ENCODE measurements around the gene KLHL29. TPM values are rescaled to one million over a fixed set of nuclear protein-coding genes. Genes with fewer than 3 reads are reported as not detected.

KLHL29 gene
- total RNA-seq, 1 donor from 2014 or later, result 16.3 TPM

GRCh38 chr2:23526835-23527790 is 142.1 kb downstream of the KLHL29 start:
- TF ChIP-seq CTCF (IDR thresholded peaks at IDR 0.05), result no peak
- no peak overlapping the region for H3K4me3 ChIP-seq
- no peak for DNase-seq (ENCODE audit: low spot score in 2 of 2)
- H3K36me3 ChIP-seq, result no peaks in the 10 kb centered on the region
- intact Hi-C loops (cut with DNase I), result loop anchor here (10.0 kb wide), 1 partner anchor 392 kb away; no protein-coding TSS in a partner anchor
- H3K9me3 ChIP-seq, result no peaks in the 10 kb centered on the region
- no peaks in the 10 kb centered on the region for H3K27me3 ChIP-seq
- peaks cover 13 to 30% of the 10 kb centered on the region in 2 donors for H3K4me1 ChIP-seq
- no peak overlapping the region for H3K27ac ChIP-seq

- TF ChIP-seq CTCF (IDR thresholded peaks at IDR 0.05), result no peak
- no peaks in the 10 kb centered on the region for H3K36me3 ChIP-seq
- H3K4me1 ChIP-seq, result peaks cover 13 to 24% of the 10 kb centered on the region in 2 donors
- intact Hi-C loops (cut with DNase I), result loop anchor here (10.0 kb wide), 1 partner anchor 393 kb away; no protein-coding TSS in a partner anchor
- H3K9me3 ChIP-seq, result no peaks in the 10 kb centered on the region
- H3K27ac ChIP-seq, result no peak overlapping the region
- H3K27me3 ChIP-seq, result no peaks in the 10 kb centered on the region
- no peak overlapping the region for H3K4me3 ChIP-seq
- no peak for DNase-seq (ENCODE audit: low spot score in 2 of 2)
These were observed 143.2 kb downstream of the KLHL29 start for GRCh38 chr2:23528171-23528570.

- H3K4me3 ChIP-seq, result no peak overlapping the region
- no peaks in the 10 kb centered on the region for H3K9me3 ChIP-seq
- H3K27me3 ChIP-seq, result no peaks in the 10 kb centered on the region
- no peaks in the 10 kb centered on the region for H3K36me3 ChIP-seq
- no peak for DNase-seq (ENCODE audit: low spot score in 2 of 2)
- H3K4me1 ChIP-seq, result peaks cover 10 to 20% of the 10 kb centered on the region in 2 donors
- H3K27ac ChIP-seq, result no peak overlapping the region
- no peak for TF ChIP-seq CTCF (IDR thresholded peaks at IDR 0.05)
- intact Hi-C loops (cut with DNase I), result loop anchor here (10.0 kb wide), 1 partner anchor 394 kb away; no protein-coding TSS in a partner anchor
These were observed 143.7 kb downstream of the KLHL29 start for GRCh38 chr2:23528690-23529089.

GRCh38 chr2:23529659-23530058 is 144.7 kb downstream of the KLHL29 start:
- no peaks in the 10 kb centered on the region for H3K36me3 ChIP-seq
- no peaks in the 10 kb centered on the region for H3K9me3 ChIP-seq
- peaks cover 8 to 11% of the 10 kb centered on the region in 2 donors for H3K4me1 ChIP-seq
- H3K4me3 ChIP-seq, result no peak overlapping the region
- no peak for DNase-seq (ENCODE audit: low spot score in 2 of 2)
- intact Hi-C loops (cut with DNase I), result loop anchor here (10.0 kb wide), 1 partner anchor 395 kb away; no protein-coding TSS in a partner anchor
- no peaks in the 10 kb centered on the region for H3K27me3 ChIP-seq
- no peak for TF ChIP-seq CTCF (IDR thresholded peaks at IDR 0.05)
- no peak overlapping the region for H3K27ac ChIP-seq

- no peaks in the 10 kb centered on the region for H3K9me3 ChIP-seq
- no peak overlapping the region for H3K27ac ChIP-seq
- H3K27me3 ChIP-seq, result no peaks in the 10 kb centered on the region
- H3K4me3 ChIP-seq, result no peak overlapping the region
- DNase-seq (ENCODE audit: low spot score in 2 of 2), result no peak
- peaks cover 1 to 4% of the 10 kb centered on the region in 2 donors for H3K4me1 ChIP-seq
- intact Hi-C loops (cut with DNase I), result no loop called here
- H3K36me3 ChIP-seq, result no peaks in the 10 kb centered on the region
- TF ChIP-seq CTCF (IDR thresholded peaks at IDR 0.05), result no peak
These were observed 145.4 kb downstream of the KLHL29 start for GRCh38 chr2:23530206-23530908.
